OCI-M1 (cell line): Measurements from ENCODE around the gene OR6S1.

Source experiments
- DNase-seq: peaks from one replicate; lab custom pipeline; 2025; lab: John Stamatoyannopoulos, UW

The OR6S1 gene

GRCh38 chr14:20641591-20641990, at the start of gene OR6S1:
Gene OR6S1 (minus strand): TSS chr14:20641691. CDS start chr14:20641691, 0 bp downstream.
- DNase-seq = no peak

- peak; percentile 81 for DNase-seq
Observed at GRCh38 chr14:20690848-20691640, 49.6 kb upstream of the OR6S1 start.

GRCh38 chr14:20688167-20688839, 46.8 kb upstream of the OR6S1 start, which contains the start of gene ANG:
Gene ANG (plus strand): TSS chr14:20688764. CDS start chr14:20693565, 4,801 bp downstream.
- DNase-seq = no peak

- no peak for DNase-seq
Observed at GRCh38 chr14:20687362-20688166, 46.1 kb upstream of the OR6S1 start.

GRCh38 chr14:20686386-20687143, 45.1 kb upstream of the OR6S1 start:
- no peak for DNase-seq

GRCh38 chr14:20684662-20685456, 43.4 kb upstream of the OR6S1 start:
- DNase-seq = peak; percentile 47

GRCh38 chr14:20683891-20684661, 42.6 kb upstream of the OR6S1 start, which contains the start of gene RNASE4:
Gene RNASE4 (plus strand): TSS chr14:20684560. CDS start chr14:20699372, 14,812 bp downstream.
- DNase-seq = peak; percentile 89

GRCh38 chr14:20683125-20683890, 41.8 kb upstream of the OR6S1 start:
- peak; percentile 96 for DNase-seq

- DNase-seq = peak; percentile 83
Observed at GRCh38 chr14:20682435-20683124, 41.1 kb upstream of the OR6S1 start.

- DNase-seq = no peak
Observed at GRCh38 chr14:20682127-20682434, 40.6 kb upstream of the OR6S1 start.

- peak; percentile 95 for DNase-seq
Observed at GRCh38 chr14:20681348-20682126, 40.0 kb upstream of the OR6S1 start.

- no peak for DNase-seq
Observed at GRCh38 chr14:20680843-20681347, 39.4 kb upstream of the OR6S1 start.

- no peak for DNase-seq
Observed at GRCh38 chr14:20680363-20680762, 38.9 kb upstream of the OR6S1 start.

- DNase-seq = peak; percentile 76
Observed at GRCh38 chr14:20679907-20680306, 38.4 kb upstream of the OR6S1 start.

GRCh38 chr14:20676072-20676471, 34.6 kb upstream of the OR6S1 start:
- no peak for DNase-seq

GRCh38 chr14:20675669-20676068, 34.2 kb upstream of the OR6S1 start:
- DNase-seq = no peak

GRCh38 chr14:20671597-20672283, 30.2 kb upstream of the OR6S1 start:
- DNase-seq = no peak
